Measurements from ENCODE around the gene UBTF.

GRCh38 chr17:44213403-44214229 is 5.9 kb downstream of the UBTF start:
- TF ChIP-seq CTCF (IDR thresholded peaks at IDR 0.05) (no peak), EZH2 (IDR thresholded peaks at IDR 0.05) (no peak), EZH2phosphoT487 (IDR thresholded peaks at IDR 0.05) (no peak)

Measured in neural progenitor cell (in vitro differentiated cells).